ENCODE measurements around the gene ACTMAP. TPM values are rescaled to one million over a fixed set of nuclear protein-coding genes. Genes with fewer than 3 reads are reported as not detected.

The ACTMAP gene
- total and polyA plus RNA-seq, 9 of the 15 experiments (the other 6 are each of a cell fraction or from before 2014, with no cell fraction given), result 1.7 to 16.6 (median 4.9) TPM

DNA sequence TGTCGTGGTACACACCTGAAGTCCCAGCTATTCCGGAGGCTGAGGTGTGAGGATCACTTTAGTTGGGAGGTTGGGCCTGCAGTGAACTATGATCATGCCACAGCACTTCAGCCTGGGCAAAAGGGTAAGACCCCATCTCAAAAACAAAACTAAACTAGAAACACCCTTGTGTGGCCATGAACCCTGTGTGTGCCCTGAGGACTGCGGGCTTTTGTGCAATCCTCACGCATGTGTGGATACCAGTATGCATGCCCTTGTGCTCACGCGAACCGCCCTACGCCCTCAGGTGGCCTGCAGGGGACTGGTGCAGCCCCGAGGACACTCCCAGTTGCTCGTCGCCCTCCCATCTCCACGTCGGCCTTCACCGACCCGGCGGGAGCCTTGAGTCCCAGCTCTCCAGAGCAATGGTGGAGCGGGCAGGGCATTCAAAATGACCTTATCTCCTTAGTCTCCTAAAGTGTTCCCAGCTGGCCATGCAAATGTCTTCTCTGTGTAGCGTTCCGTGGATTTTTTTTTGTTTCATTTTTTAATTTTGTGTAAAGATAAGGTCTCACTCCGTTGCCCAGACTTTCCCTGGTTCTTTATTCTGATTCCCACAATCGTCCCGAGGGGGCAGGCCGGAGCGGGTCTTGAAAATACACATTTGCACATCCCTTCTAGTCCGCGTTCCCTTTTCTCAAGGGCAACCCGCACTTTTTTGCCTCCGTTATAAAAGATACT lies 47.8 kb upstream of the ACTMAP start (continued):
- no peak for TF ChIP-seq ZC3H11A (IDR thresholded peaks at IDR 0.05; ENCODE audit: low read depth, low read length)
- TF ChIP-seq NCOA1 (IDR thresholded peaks at IDR 0.05; ENCODE audit: low read depth), result peak; percentile 65; the same call in 1 of the 2 replicates
- no peak for TF ChIP-seq MCM5 (IDR thresholded peaks at IDR 0.05; ENCODE audit: low read depth)
- peak; percentile 74 for TF ChIP-seq BRD9 (IDR thresholded peaks at IDR 0.05; ENCODE audit: low read depth, partially characterized antibody)
- TF ChIP-seq NFYB (IDR thresholded peaks at IDR 0.05; ENCODE audit: extremely low read depth, insufficient read length), result no peak
- TF ChIP-seq CC2D1A (IDR thresholded peaks at IDR 0.05), result 0 out of 2 replicates have a peak, but pooled peaks have one; percentile 48
- no peak for TF ChIP-seq MAFF (IDR thresholded peaks at IDR 0.05; ENCODE audit: low read length)
- TF ChIP-seq, protein P1, sequence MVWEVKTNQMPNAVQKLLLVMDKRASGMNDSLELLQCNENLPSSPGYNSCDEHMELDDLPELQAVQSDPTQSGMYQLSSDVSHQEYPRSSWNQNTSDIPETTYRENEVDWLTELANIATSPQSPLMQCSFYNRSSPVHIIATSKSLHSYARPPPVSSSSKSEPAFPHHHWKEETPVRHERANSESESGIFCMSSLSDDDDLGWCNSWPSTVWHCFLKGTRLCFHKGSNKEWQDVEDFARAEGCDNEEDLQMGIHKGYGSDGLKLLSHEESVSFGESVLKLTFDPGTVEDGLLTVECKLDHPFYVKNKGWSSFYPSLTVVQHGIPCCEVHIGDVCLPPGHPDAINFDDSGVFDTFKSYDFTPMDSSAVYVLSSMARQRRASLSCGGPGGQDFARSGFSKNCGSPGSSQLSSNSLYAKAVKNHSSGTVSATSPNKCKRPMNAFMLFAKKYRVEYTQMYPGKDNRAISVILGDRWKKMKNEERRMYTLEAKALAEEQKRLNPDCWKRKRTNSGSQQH (CRISPR knock-in tag; IDR thresholded peaks at IDR 0.05), result 0 out of 2 replicates have a peak, but pooled peaks have one; percentile 31
- peak; percentile 50 for TF ChIP-seq PML (IDR thresholded peaks at IDR 0.05; ENCODE audit: low read length)
- no peak for TF ChIP-seq NFE2 (IDR thresholded peaks at IDR 0.05; ENCODE audit: low read depth)
- TF ChIP-seq, protein P2, sequence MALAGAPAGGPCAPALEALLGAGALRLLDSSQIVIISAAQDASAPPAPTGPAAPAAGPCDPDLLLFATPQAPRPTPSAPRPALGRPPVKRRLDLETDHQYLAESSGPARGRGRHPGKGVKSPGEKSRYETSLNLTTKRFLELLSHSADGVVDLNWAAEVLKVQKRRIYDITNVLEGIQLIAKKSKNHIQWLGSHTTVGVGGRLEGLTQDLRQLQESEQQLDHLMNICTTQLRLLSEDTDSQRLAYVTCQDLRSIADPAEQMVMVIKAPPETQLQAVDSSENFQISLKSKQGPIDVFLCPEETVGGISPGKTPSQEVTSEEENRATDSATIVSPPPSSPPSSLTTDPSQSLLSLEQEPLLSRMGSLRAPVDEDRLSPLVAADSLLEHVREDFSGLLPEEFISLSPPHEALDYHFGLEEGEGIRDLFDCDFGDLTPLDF (CRISPR knock-in tag; IDR thresholded peaks at IDR 0.05), result 0 out of 2 replicates have a peak, but pooled peaks have one; percentile 27
- TF ChIP-seq, protein P3, sequence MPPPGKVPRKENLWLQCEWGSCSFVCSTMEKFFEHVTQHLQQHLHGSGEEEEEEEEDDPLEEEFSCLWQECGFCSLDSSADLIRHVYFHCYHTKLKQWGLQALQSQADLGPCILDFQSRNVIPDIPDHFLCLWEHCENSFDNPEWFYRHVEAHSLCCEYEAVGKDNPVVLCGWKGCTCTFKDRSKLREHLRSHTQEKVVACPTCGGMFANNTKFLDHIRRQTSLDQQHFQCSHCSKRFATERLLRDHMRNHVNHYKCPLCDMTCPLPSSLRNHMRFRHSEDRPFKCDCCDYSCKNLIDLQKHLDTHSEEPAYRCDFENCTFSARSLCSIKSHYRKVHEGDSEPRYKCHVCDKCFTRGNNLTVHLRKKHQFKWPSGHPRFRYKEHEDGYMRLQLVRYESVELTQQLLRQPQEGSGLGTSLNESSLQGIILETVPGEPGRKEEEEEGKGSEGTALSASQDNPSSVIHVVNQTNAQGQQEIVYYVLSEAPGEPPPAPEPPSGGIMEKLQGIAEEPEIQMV (tag; conservative IDR thresholded peaks at IDR 0.05; ENCODE audit: low read depth), result peak; percentile 77
- 0 out of 2 replicates have a peak, but pooled peaks have one; percentile 50 for TF ChIP-seq MTA3 (IDR thresholded peaks at IDR 0.05; ENCODE audit: borderline replicate concordance)
- TF ChIP-seq RBM14 (IDR thresholded peaks at IDR 0.05; ENCODE audit: borderline replicate concordance, insufficient read depth, low read depth, low read length), result no peak
- TF ChIP-seq, protein P4, sequence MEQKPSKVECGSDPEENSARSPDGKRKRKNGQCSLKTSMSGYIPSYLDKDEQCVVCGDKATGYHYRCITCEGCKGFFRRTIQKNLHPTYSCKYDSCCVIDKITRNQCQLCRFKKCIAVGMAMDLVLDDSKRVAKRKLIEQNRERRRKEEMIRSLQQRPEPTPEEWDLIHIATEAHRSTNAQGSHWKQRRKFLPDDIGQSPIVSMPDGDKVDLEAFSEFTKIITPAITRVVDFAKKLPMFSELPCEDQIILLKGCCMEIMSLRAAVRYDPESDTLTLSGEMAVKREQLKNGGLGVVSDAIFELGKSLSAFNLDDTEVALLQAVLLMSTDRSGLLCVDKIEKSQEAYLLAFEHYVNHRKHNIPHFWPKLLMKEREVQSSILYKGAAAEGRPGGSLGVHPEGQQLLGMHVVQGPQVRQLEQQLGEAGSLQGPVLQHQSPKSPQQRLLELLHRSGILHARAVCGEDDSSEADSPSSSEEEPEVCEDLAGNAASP (IDR thresholded peaks at IDR 0.05), result no peak
- TF ChIP-seq KLF16 (IDR thresholded peaks at IDR 0.05), result peak; percentile 27; the same call in 1 of the 2 replicates
- TF ChIP-seq FOXM1 (IDR thresholded peaks at IDR 0.05; ENCODE audit: low read depth), result peak; percentile 53; the same call in 1 of the 2 replicates
- no peak for TF ChIP-seq FOXM1 (CRISPR knock-in tag; IDR thresholded peaks at IDR 0.05; ENCODE audit: low read depth)
- peak; percentile 78 for TF ChIP-seq ZFX (CRISPR knock-in tag; IDR thresholded peaks at IDR 0.05)
- peak; percentile 30 for TF ChIP-seq PHF20 (IDR thresholded peaks at IDR 0.05; ENCODE audit: partially characterized antibody)
- no peak for TF ChIP-seq TCF3 (CRISPR knock-in tag; IDR thresholded peaks at IDR 0.05)
- TF ChIP-seq NCOA6 (IDR thresholded peaks at IDR 0.05), result peak; percentile 91
- no peak for TF ChIP-seq ZSCAN29 (IDR thresholded peaks at IDR 0.05)
- no peak for TF ChIP-seq GTF2A2 (tag; IDR thresholded peaks at IDR 0.05)
- peak; percentile 41; the same call in 1 of the 2 replicates for TF ChIP-seq XRCC5 (IDR thresholded peaks at IDR 0.05; ENCODE audit: low read depth, low read length)
- no peak for TF ChIP-seq ARID2 (IDR thresholded peaks at IDR 0.05)

Measured in K562 (cell line).